HL-60 (cell line): ENCODE data around the gene TENM4.

Experiments used
- DNase-seq, 2 experiments: peaks; one replicate each; pipeline ENCODE4 v3.0.0-alpha.2; 2010 to 2020; ENCODE audit warnings: low read depth in 1 of 2, low spot score in 1 of 2
- H3K27ac ChIP-seq: fragments of 250-450 bp; sonication (Bioruptor Pico); replicated peaks from 2 replicates; pipeline ENCODE4 v1.5.1; 2020; ENCODE audit warnings: mild to moderate bottlenecking, moderate library complexity
- H3K27me3 ChIP-seq: fragments of 250-450 bp; sonication (Bioruptor Pico); 2 replicates; pipeline ENCODE4 v1.5.1; 2021; ENCODE audit warnings: mild to moderate bottlenecking, moderate library complexity; ENCODE audit not compliant: insufficient read depth, poor library complexity, severe bottlenecking
- H3K4me3 ChIP-seq: replicated peaks from 2 replicates; pipeline ENCODE4 v1.5.1; 2011; ENCODE audit warnings: mild to moderate bottlenecking, control low read depth, low read length; ENCODE audit not compliant: insufficient read depth
- GABPA ChIP-seq: IDR thresholded peaks from 2 replicates; pipeline ENCODE4 v1.6.1; 2012; ENCODE audit warnings: low read depth
- POLR2AphosphoS5 ChIP-seq: IDR thresholded peaks from 2 replicates; pipeline ENCODE4 v1.6.1; 2012; ENCODE audit warnings: low read depth
- SPI1 ChIP-seq: IDR thresholded peaks from 2 replicates; pipeline ENCODE4 v1.6.1; 2012; ENCODE audit warnings: low read depth, mild to moderate bottlenecking, borderline replicate concordance
- TF ChIP-seq, protein P1 (sequence below): IDR thresholded peaks from one replicate; pipeline ENCODE4 v1.5.1; 2011; ENCODE audit warnings: low read length, control low read depth, inconsistent platforms; ENCODE audit not compliant: insufficient read depth
- TF ChIP-seq, protein P2 (sequence below): IDR thresholded peaks from 2 replicates; pipeline ENCODE4 v1.6.1; 2012; ENCODE audit warnings: low read depth; ENCODE audit not compliant: insufficient replicate concordance

TENM4 gene

DNA sequence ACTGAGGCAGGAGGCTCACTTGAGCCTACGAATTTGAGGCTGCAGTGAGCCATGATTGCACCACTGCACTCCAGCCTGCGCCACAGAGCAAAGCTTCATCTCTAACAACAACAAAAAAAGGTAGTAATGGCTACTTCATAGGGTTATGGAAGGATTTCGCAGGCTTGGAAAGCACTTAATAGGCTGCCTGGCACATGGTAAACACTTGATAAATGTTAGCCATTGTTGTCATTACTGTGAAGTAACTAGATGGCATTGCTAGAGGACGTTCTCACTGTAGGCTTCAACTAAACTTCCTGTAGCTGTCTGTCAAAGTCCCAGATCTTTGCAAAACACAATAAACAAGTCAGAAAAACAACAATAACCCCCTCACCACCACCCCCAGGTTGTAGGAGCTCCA, 508.9 kb downstream of the TENM4 start:
- DNase-seq = no peak

DNA sequence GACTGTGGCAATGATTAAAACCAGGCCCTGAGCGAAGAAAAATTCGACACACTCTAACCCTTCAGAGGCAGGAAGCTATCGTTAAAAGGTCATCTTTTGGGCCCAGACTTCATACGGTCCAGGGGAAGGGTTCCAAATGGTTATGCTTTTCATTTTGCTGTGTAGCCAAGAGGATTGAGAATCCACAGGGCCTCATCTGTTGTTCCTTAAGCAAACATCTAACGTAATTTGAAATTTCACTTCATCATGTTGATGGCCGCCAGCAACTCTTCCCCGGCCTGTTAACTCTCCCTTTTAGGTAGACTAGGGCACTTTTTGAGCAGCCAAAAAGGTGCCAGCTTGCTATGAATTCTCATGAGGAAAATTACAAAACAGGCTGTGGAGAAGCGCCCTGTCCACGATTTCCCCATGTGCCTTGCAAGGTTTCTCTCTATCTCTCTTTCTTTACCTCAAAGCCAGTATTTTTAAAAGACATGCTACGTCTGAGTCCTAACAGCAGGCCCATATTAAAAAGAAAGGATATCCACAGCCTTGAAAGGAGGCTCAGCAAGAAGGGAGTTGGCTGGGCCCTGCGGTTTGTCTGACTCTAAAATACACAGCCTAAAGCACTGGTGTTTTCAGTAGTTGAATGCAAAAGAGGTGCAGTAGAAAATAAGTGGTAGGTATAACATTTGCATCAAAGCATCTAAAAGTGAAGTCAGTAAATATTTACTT, 509.9 kb downstream of the TENM4 start:
- Histone ChIP-seq H3K4me3 (no peak overlapping the region), H3K27ac (no peak overlapping the region), H3K27me3 (peaks cover 2% of the 10 kb centered on the region)
- TF ChIP-seq, protein P1, sequence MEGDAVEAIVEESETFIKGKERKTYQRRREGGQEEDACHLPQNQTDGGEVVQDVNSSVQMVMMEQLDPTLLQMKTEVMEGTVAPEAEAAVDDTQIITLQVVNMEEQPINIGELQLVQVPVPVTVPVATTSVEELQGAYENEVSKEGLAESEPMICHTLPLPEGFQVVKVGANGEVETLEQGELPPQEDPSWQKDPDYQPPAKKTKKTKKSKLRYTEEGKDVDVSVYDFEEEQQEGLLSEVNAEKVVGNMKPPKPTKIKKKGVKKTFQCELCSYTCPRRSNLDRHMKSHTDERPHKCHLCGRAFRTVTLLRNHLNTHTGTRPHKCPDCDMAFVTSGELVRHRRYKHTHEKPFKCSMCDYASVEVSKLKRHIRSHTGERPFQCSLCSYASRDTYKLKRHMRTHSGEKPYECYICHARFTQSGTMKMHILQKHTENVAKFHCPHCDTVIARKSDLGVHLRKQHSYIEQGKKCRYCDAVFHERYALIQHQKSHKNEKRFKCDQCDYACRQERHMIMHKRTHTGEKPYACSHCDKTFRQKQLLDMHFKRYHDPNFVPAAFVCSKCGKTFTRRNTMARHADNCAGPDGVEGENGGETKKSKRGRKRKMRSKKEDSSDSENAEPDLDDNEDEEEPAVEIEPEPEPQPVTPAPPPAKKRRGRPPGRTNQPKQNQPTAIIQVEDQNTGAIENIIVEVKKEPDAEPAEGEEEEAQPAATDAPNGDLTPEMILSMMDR = no peak
- TF ChIP-seq GABPA (no peak), SPI1 (no peak), POLR2AphosphoS5 (no peak)
- TF ChIP-seq, protein P2, sequence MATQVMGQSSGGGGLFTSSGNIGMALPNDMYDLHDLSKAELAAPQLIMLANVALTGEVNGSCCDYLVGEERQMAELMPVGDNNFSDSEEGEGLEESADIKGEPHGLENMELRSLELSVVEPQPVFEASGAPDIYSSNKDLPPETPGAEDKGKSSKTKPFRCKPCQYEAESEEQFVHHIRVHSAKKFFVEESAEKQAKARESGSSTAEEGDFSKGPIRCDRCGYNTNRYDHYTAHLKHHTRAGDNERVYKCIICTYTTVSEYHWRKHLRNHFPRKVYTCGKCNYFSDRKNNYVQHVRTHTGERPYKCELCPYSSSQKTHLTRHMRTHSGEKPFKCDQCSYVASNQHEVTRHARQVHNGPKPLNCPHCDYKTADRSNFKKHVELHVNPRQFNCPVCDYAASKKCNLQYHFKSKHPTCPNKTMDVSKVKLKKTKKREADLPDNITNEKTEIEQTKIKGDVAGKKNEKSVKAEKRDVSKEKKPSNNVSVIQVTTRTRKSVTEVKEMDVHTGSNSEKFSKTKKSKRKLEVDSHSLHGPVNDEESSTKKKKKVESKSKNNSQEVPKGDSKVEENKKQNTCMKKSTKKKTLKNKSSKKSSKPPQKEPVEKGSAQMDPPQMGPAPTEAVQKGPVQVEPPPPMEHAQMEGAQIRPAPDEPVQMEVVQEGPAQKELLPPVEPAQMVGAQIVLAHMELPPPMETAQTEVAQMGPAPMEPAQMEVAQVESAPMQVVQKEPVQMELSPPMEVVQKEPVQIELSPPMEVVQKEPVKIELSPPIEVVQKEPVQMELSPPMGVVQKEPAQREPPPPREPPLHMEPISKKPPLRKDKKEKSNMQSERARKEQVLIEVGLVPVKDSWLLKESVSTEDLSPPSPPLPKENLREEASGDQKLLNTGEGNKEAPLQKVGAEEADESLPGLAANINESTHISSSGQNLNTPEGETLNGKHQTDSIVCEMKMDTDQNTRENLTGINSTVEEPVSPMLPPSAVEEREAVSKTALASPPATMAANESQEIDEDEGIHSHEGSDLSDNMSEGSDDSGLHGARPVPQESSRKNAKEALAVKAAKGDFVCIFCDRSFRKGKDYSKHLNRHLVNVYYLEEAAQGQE = no peak
- no peak for DNase-seq

More for the DNA sequence above, 508.9 kb downstream of the TENM4 start:
- H3K27ac ChIP-seq = no peak overlapping the region
- no peak overlapping the region for H3K4me3 ChIP-seq
- peaks cover 2% of the 10 kb centered on the region for H3K27me3 ChIP-seq
- TF ChIP-seq, protein P1 = no peak
- no peak for TF ChIP-seq SPI1
- TF ChIP-seq, protein P2 = no peak
- no peak for TF ChIP-seq POLR2AphosphoS5
- no peak for TF ChIP-seq GABPA

DNA sequence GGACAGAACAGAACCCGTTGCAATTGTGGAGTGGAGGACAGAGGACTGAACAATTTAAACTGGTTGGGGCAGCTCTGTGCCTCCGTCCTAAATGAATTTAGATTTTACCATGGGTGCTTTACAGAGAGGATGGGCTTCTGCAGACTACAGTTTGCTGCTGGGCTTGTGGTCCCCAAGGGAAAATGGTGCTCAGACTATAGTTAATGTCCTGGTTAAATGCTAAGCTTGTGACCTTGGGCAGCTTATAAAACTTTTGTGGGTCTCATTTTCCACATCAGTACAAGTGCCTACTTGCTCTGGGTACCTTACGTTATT, 511.0 kb downstream of the TENM4 start:
- Histone ChIP-seq H3K27me3 (peaks cover 2% of the 10 kb centered on the region), H3K27ac (no peak overlapping the region), H3K4me3 (no peak overlapping the region)
- TF ChIP-seq POLR2AphosphoS5 (no peak), SPI1 (no peak), GABPA (no peak)
- TF ChIP-seq, protein P2 = no peak
- TF ChIP-seq, protein P1 = no peak
- DNase-seq = no peak
